Measurements from ENCODE around the gene SEMA3E.
"Not testable (repeated sequence)": the region's sequence is repeated elsewhere in the genome, so short reads cannot be mapped to it uniquely, and the experiment has no call there.

Gene SEMA3E

DNA sequence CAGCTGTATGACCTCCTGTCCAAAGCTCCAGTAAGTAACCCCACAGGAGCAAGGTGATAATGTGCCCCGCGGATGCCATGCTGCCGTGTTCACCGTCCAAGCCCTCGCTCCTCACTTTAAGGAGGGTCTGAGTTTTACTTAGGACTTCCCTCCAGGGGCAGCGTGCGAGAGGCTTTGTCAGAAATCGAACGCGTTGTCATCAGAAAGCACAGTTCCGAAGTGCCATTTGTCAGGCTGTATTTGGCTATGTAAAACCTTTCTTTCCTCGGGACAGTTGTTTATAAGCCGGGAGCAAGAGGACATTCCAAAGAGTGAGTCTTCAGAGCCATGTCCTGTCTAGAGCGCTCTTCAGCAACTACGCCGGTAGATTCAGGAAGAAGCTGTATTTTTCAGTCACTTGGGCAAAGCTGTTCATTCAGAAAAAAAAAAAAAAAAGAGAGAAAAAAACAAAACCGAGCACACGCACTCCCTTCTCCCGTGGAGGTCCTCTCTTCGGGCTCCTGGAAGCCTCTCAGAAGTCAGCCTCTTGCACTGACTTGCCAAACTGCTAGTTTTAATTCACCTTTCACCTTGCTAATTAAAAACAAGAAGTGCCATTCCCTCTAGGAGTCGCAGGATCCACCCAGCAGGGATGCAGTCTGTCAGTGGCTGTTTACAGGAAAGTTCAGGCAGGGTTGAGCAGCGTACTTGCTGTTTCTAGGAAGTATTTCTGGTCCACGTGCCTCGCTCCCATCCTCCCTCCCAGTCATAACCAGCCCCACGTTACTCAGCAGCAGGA is at the start of gene SEMA3E:
Gene SEMA3E, minus strand, starts transcription at position 676 of the 778 bp plus-strand sequence.
- DNase-seq: no peak

- no peak for DNase-seq
Observed at GRCh38 chr7:83697804-83698530, 49.0 kb upstream of the SEMA3E start.

GRCh38 chr7:83696101-83696500 is 47.2 kb upstream of the SEMA3E start:
- no peak for DNase-seq

GRCh38 chr7:83695128-83695960 is 46.4 kb upstream of the SEMA3E start:
- no peak for DNase-seq

DNA sequence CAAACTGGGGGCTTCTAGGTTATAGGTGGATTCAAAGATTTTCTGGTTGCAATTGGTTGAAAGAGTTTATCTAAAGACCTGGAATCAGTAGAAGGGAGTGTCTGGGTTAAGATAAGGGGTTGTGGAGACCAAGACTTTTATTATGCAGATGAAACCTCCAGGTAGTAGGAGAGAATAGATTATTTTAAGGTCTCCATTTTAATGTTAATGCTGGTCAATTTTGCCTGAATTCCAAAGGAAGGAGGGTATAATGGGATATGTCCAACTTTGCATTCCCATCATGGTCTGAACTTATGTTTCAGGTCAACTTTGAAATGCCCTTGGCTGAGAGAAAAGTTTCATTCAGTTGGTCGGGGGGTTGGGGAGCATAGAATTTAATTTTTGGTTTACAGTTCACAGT is 44.3 kb upstream of the SEMA3E start:
- DNase-seq: no peak

DNA sequence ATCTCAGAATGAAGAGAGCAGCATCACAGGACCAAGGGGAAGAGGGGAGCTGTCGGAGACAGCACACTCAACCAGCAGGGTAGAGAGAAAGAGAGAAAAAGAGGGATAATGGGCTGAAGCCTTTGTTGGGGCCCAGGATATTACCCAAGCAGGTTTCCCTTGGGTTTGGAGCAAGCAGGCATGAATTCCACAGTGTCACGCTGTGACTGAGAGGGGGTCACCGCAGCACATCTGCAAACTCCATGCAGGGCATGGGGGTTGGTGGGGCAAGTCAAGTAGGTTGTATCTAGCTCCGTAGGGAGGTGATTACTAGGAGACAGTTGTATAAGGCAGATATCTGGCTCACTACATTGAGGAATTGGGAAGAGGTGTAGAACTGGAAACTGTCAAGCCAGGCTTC is 42.2 kb upstream of the SEMA3E start:
- no peak for DNase-seq

GRCh38 chr7:83689855-83690254 is 40.9 kb upstream of the SEMA3E start:
- DNase-seq: no peak

GRCh38 chr7:83686416-83686815 is 37.5 kb upstream of the SEMA3E start:
- DNase-seq: no peak

DNA sequence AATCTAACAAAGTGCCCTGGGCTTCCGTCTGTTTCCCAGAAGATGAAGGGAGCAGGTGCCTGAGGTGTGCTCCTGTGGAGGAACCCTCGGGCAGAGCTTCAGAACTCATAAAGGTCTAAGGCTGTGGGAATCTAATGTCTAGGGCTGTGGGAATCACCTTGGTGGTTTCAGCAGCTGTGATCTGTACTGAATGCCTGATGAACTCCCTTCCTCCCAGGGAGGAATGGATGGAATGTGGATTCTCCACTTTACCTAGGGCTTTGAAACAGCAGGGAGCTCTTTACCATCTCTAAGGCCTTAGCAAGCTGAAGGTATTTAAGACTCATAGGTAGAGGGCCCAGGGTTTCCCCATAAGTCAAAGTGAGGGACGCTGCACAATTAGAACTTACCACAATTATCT is 36.0 kb upstream of the SEMA3E start:
- DNase-seq: no peak

DNA sequence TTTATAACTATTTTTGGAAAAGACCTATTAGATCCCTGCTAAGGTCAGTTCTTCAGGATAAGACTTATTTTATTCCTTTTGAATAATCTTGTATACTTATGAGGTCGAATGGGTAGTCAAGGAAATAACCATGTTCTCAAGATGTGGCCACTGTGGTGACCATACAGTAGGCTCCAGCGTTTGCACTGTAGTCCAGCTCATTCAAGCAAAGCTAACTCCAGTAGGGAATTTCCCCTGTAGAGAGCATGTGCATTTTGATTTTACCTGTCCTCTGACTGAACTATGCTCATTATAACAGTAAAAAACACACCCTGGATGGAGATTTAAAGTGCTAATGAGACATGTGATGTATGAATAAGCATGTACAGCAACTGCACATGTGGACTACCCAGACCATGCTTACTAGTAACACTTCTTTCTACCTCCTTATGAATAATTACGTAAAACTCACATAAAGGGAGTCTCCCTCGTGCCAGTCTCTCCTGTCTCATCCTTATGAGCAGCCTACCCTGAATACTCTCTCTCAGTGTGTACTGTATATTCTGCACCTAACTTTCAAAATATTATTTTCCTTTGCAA is 32.4 kb upstream of the SEMA3E start:
- DNase-seq: no peak

- DNase-seq: no peak
Observed at GRCh38 chr7:83677180-83677866, 28.4 kb upstream of the SEMA3E start.

DNA sequence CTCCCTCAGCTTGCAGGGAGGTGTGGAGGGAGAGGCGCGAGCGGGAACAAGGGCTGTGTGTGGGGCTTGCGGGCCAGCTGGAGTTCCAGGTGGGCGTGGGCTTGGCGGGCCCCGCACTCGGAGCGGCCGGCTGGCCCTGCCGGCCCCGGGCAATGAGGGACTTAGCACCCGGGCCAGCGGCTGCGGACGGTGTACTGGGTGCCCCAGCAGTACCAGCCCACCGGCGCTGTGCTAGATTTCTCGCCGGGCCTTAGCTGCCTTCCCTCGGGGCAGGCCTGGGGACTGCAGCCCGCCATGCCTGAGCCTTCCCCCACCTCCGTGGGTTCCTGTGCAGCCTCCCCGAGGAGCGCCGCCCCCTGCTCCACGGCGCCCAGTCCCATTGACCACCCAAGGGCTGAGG is 24.4 kb upstream of the SEMA3E start:
- DNase-seq: not testable (repeated sequence)

DNA sequence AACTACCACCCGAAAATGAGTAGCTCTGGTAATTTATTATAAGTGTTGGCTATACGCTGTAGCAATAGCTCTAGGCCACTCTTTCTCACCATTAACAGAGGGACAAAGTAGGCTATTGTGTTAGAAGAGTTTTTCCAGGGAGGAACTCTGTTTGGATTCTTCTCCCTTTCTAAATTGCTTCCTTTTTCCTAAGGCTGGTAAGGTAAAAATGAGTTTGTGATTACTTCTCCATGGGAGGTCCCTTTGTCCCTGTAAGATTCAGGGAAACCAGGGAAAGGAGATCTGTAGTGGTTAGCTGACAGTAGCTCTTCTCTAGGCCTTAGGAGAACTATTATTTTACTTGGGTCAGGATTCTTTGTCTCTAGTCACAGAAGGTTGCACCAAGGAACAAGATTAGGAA is 23.2 kb upstream of the SEMA3E start:
- no peak for DNase-seq

- DNase-seq: no peak
Observed at GRCh38 chr7:83663131-83663530, 14.2 kb upstream of the SEMA3E start.

DNA sequence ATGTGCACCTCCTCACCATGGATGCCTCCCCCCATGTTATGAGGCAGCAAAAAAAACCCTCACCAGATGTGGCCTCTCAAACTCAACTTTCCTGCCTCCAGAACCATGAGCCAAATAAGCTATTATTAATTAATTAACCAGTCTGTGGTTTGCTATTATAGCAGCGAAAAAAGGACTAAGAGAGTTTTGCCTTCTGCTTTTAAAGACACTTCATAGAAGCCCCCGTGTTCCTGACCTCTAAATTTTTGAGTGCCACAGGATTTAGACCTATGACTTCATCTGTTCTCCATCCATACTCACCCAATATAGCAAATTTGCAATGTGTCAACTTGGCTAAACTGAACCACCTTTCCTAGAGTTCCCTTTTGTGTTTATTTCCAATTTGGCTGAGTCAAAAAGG is 9.2 kb upstream of the SEMA3E start:
- DNase-seq: no peak

DNA sequence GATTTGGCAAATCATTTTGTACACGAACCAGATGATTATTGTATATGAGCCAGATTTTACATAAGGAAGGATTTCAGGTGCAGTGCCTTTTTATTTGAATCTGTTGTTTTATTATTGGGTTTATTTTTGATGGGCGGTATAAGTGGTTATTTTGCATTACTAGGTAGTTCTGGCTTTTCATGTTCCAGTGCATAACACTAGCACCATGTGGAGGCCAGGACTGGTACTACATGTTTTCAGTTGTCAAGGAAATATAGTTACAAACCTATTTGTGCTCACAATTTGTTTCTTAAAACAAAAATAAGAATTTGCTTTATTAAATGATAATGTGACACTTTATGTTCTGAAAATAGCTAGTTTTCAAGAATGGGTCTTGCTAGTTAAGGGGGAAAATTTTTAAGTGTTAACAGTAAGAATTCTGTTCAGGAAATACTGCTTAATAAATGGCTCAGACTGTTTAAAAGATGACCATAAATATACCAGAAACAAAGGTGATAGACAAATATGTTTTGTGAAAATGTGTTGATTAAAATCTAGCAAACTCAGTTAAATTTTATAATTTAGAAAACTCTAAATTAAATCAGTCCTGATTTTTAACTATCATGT is 7.1 kb upstream of the SEMA3E start:
- DNase-seq: no peak

DNA sequence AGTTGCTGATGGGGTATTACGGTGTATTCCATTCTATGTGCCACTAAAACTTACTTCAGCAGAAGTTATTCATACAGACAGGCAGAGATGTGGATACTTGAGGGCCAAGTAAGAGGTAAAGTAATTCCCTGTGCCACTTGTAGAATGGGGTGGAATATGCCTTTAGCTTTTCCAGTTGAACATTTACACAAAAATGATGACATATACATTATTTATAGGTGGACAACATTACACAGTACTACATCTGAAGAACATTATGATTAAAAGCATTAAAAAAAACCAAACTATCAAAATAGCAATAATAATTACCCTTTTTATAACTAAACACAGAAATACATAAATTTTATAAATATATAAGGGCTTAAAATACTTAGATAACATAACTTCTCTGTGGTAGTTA is 3.5 kb upstream of the SEMA3E start:
- no peak for DNase-seq

- DNase-seq: no peak
Observed at GRCh38 chr7:83649701-83650100, 762 bp upstream of the SEMA3E start.

GRCh38 chr7:83646027-83646426 is 2.9 kb downstream of the SEMA3E start:
- DNase-seq: no peak

DNA sequence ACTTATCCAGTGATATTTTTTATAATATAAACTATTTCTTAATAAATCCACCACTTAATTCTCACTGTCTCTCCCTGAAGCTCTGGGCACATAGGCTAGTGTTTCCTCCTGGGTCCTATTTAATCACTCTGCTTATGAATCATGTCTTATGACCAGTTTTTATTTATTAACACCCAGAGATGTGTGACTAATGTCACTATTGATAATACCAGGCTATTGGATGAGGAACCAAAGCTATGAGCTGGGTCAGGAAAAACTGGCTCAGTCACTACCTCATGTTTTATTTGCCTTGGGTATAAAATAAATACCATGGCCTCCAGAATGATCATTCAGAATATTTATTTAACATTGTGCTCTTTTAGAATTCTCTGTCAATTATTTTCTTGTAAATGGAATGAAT is 5.2 kb downstream of the SEMA3E start:
- DNase-seq: no peak

- no peak for DNase-seq
Observed at GRCh38 chr7:83643012-83643411, 5.9 kb downstream of the SEMA3E start.
